Neural progenitor cell (in vitro differentiated cells): ENCODE measurements around the gene RAPGEF4. TPM values are rescaled to one million over a fixed set of nuclear protein-coding genes. Genes with fewer than 3 reads are reported as not detected.
A peak's percentile ranks its signal among the peaks of the same experiment; 100 is the strongest.

Experiments used
- DNase-seq: peaks from one replicate; pipeline ENCODE4 v3.0.0-alpha.2; 2016; ENCODE audit warnings: low spot score
- H2AFZ ChIP-seq: fragments of 200-600 bp; sonication (generic); replicated peaks from 2 replicates; pipeline ENCODE4 v1.6.1; 2016; ENCODE audit warnings: antibody characterized with exemption
- H3F3A ChIP-seq: fragments of 200-600 bp; sonication (generic); 2 replicates; pipeline ENCODE4 v1.6.1; 2016; ENCODE audit warnings: antibody characterized with exemption, low read depth
- H3K27ac ChIP-seq: fragments of 200-600 bp; sonication (generic); 2 replicates; pipeline ENCODE4 v1.5.1; 2016; ENCODE audit warnings: mild to moderate bottlenecking
- H3K27me3 ChIP-seq: fragments of 200-600 bp; sonication (generic); 2 replicates; pipeline ENCODE4 v1.6.1; 2016; ENCODE audit warnings: mild to moderate bottlenecking, moderate library complexity
- H3K36me3 ChIP-seq: fragments of 200-600 bp; sonication (generic); 2 replicates; pipeline ENCODE4 v1.5.1; 2016
- H3K4me1 ChIP-seq: fragments of 200-600 bp; sonication (generic); 2 replicates; pipeline ENCODE4 v1.6.1; 2016; ENCODE audit warnings: mixed run types
- H3K4me2 ChIP-seq: fragments of 200-600 bp; sonication (generic); 2 replicates; pipeline ENCODE4 v1.6.1; 2016
- H3K4me3 ChIP-seq: fragments of 200-600 bp; sonication (generic); 2 replicates; pipeline ENCODE4 v1.5.1; 2016
- H3K79me2 ChIP-seq: fragments of 200-600 bp; sonication (generic); 2 replicates; pipeline ENCODE4 v1.6.1; 2016; ENCODE audit warnings: low read depth
- H3K9ac ChIP-seq: fragments of 200-600 bp; sonication (generic); 2 replicates; pipeline ENCODE4 v1.6.1; 2016
- H3K9me3 ChIP-seq: fragments of 200-600 bp; sonication (generic); 2 replicates; pipeline ENCODE4 v1.5.1; 2016; ENCODE audit warnings: low read depth
- H4K20me1 ChIP-seq: fragments of 200-600 bp; sonication (generic); 2 replicates; pipeline ENCODE4 v1.6.1; 2016; ENCODE audit warnings: low read depth
- H3K27ac Mint-ChIP-seq: 3 replicates; pipeline ENCODE4 v1.8.0; 2021; ENCODE audit warnings: mixed read lengths
- H3K27me3 Mint-ChIP-seq: 2 replicates; pipeline ENCODE4 v1.8.0; 2022; ENCODE audit warnings: low read depth, mild to moderate bottlenecking, inconsistent platforms, moderate library complexity, mixed read lengths; ENCODE audit not compliant: insufficient read depth
- H3K36me3 Mint-ChIP-seq: 3 replicates; pipeline ENCODE4 v1.8.0; 2021; ENCODE audit warnings: mixed read lengths
- H3K4me1 Mint-ChIP-seq: 3 replicates; pipeline ENCODE4 v1.8.0; 2021; ENCODE audit warnings: mixed read lengths
- H3K4me3 Mint-ChIP-seq: 3 replicates; pipeline ENCODE4 v1.8.0; 2021; ENCODE audit warnings: mild to moderate bottlenecking, moderate library complexity, mixed read lengths
- H3K9me3 Mint-ChIP-seq: 3 replicates; pipeline ENCODE4 v1.8.0; 2020; ENCODE audit warnings: mixed read lengths
- EZH2 ChIP-seq: fragments of 200-600 bp; sonication (generic); IDR thresholded peaks from 2 replicates; pipeline ENCODE4 v1.6.1; 2017; ENCODE audit warnings: antibody characterized with exemption, mild to moderate bottlenecking, moderate library complexity
- EZH2phosphoT487 ChIP-seq: fragments of 200-600 bp; sonication (generic); IDR thresholded peaks from 2 replicates; pipeline ENCODE4 v1.6.1; 2017; ENCODE audit warnings: antibody characterized with exemption
- total RNA-seq: library from RNA; depleted of rRNA; stranded (reverse); fragments of >200 nt; gene quantifications from 2 replicates; pipeline ENCODE4 v1.2.3, GENCODE V29; 2015; ENCODE audit warnings: low replicate concordance
- TF ChIP-seq, protein P1 (sequence below): fragments of 200-600 bp; sonication (generic); IDR thresholded peaks from 2 replicates; pipeline ENCODE4 v1.5.1; 2017; ENCODE audit warnings: antibody characterized with exemption, mild to moderate bottlenecking

The RAPGEF4 gene
- total RNA-seq, 1 donor from 2014 or later = 1.8 TPM

- Histone ChIP-seq H3K4me3 (no peak overlapping the region), H3K27me3 (no peaks in the 10 kb centered on the region), H3K4me1 (no peaks in the 10 kb centered on the region), H3K4me2 (no peak overlapping the region), H4K20me1 (no peaks in the 10 kb centered on the region), H3F3A (no peaks in the 10 kb centered on the region), H2AFZ (peak overlapping the region; percentile 61), H3K79me2 (no peaks in the 10 kb centered on the region), H3K27ac (no peak overlapping the region), H3K36me3 (no peaks in the 10 kb centered on the region), H3K9me3 (no peaks in the 10 kb centered on the region), H3K9ac (no peak overlapping the region)
- Mint-ChIP-seq H3K36me3 (no peaks in the 10 kb centered on the region), H3K4me1 (no peaks in the 10 kb centered on the region), H3K27ac (no peak overlapping the region), H3K9me3 (no peaks in the 10 kb centered on the region), H3K4me3 (no peak overlapping the region), H3K27me3 (peaks cover 2% of the 10 kb centered on the region)
- TF ChIP-seq, protein P1, sequence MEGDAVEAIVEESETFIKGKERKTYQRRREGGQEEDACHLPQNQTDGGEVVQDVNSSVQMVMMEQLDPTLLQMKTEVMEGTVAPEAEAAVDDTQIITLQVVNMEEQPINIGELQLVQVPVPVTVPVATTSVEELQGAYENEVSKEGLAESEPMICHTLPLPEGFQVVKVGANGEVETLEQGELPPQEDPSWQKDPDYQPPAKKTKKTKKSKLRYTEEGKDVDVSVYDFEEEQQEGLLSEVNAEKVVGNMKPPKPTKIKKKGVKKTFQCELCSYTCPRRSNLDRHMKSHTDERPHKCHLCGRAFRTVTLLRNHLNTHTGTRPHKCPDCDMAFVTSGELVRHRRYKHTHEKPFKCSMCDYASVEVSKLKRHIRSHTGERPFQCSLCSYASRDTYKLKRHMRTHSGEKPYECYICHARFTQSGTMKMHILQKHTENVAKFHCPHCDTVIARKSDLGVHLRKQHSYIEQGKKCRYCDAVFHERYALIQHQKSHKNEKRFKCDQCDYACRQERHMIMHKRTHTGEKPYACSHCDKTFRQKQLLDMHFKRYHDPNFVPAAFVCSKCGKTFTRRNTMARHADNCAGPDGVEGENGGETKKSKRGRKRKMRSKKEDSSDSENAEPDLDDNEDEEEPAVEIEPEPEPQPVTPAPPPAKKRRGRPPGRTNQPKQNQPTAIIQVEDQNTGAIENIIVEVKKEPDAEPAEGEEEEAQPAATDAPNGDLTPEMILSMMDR = no peak
- TF ChIP-seq EZH2 (no peak), EZH2phosphoT487 (no peak)
- no peak for DNase-seq
Observed at GRCh38 chr2:172944794-172945509, 209.3 kb downstream of the RAPGEF4 start.

GRCh38 chr2:172945510-172945850 lies 209.8 kb downstream of the RAPGEF4 start:
- Mint-ChIP-seq H3K27me3 (peaks cover 2% of the 10 kb centered on the region), H3K4me1 (no peaks in the 10 kb centered on the region), H3K4me3 (no peak overlapping the region), H3K36me3 (no peaks in the 10 kb centered on the region), H3K27ac (no peak overlapping the region), H3K9me3 (no peaks in the 10 kb centered on the region)
- Histone ChIP-seq H3K4me2 (no peak overlapping the region), H3F3A (no peaks in the 10 kb centered on the region), H3K9me3 (no peaks in the 10 kb centered on the region), H3K9ac (no peak overlapping the region), H2AFZ (no peak overlapping the region), H3K27me3 (no peaks in the 10 kb centered on the region), H4K20me1 (no peaks in the 10 kb centered on the region), H3K27ac (no peak overlapping the region), H3K4me1 (no peaks in the 10 kb centered on the region), H3K4me3 (no peak overlapping the region), H3K36me3 (no peaks in the 10 kb centered on the region), H3K79me2 (no peaks in the 10 kb centered on the region)
- no peak for DNase-seq
- TF ChIP-seq EZH2phosphoT487 (no peak), EZH2 (no peak)
- TF ChIP-seq, protein P1 = no peak

DNA sequence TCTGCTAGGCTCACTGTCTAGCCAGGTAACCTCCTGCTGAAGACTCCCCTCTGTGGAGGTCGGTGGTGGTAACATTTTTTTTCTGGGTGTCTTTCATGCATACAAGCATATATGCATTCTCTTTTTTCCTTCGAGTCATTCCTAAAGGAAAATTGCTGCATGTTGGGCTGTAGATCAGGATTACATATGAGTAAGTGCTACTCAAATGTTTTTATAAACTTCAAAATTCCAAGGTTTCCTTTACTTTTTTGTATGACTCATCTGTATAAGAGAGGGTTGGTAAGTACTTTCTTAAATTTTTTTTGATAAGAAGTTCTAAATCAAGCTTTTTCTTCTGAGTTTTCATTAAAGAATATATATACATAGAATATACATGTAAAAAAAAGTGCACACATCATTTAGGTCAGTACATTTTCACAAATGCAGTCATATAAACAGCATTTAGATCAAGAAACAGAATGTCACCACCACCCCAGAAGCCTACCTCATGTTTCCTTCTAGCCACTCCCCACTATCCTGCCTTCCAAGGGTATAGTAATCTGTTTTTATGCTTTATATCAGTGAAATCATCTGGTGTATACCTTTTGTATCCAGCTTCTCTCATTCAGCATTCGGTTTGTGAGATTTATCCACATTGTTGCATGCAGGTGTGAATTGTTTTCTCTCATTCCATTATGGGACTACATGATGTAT lies 212.0 kb downstream of the RAPGEF4 start:
- no peaks in the 10 kb centered on the region for H3K4me1 Mint-ChIP-seq
- no peak overlapping the region for H3K9ac ChIP-seq
- H3K4me2 ChIP-seq = no peak overlapping the region
- H3K36me3 ChIP-seq = no peaks in the 10 kb centered on the region
- H3K79me2 ChIP-seq = no peaks in the 10 kb centered on the region
- no peak overlapping the region for H3K27ac Mint-ChIP-seq
- DNase-seq = no peak
- H2AFZ ChIP-seq = no peak overlapping the region
- H3K27me3 Mint-ChIP-seq = peaks cover 2% of the 10 kb centered on the region
- H3K4me3 Mint-ChIP-seq = no peak overlapping the region
- H4K20me1 ChIP-seq = no peaks in the 10 kb centered on the region
- H3K9me3 Mint-ChIP-seq = no peaks in the 10 kb centered on the region
- no peaks in the 10 kb centered on the region for H3K27me3 ChIP-seq
- no peaks in the 10 kb centered on the region for H3F3A ChIP-seq
- no peaks in the 10 kb centered on the region for H3K36me3 Mint-ChIP-seq
- no peaks in the 10 kb centered on the region for H3K9me3 ChIP-seq
- no peak overlapping the region for H3K4me3 ChIP-seq
- H3K4me1 ChIP-seq = no peaks in the 10 kb centered on the region
- TF ChIP-seq EZH2 (no peak), EZH2phosphoT487 (no peak)
- TF ChIP-seq, protein P1 = no peak
- no peak overlapping the region for H3K27ac ChIP-seq
